ENCODE results near the gene FMNL2. TPM values are rescaled to one million over a fixed set of nuclear protein-coding genes. Genes with fewer than 3 reads are reported as not detected.
"Not testable (repeated sequence)": the region's sequence is repeated elsewhere in the genome, so short reads cannot be mapped to it uniquely, and the experiment has no call there.

The FMNL2 gene
- polyA plus RNA-seq, 1 donor from 2014 or later: 86.5 TPM

DNA sequence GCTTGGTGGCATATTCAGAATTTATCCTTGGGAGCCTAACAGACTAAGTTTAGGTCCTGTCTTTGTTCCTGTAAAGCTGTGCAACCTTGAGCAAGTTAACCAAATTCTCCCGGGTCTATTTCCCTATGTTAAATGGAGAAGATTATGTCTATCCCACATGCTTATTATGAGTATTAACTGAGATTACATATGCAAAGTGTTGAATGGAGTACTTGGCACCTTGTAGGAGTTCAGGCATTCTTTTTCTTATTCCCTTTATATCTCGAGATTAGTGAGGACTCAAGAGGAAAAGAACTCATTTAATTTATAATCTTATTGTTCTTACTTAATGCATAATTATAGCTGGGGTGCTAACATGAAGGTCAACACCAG lies 184.6 kb downstream of the FMNL2 start:
- H3K4me3 ChIP-seq (ENCODE audit: low read length): no peak overlapping the region
- H3K27me3 ChIP-seq (ENCODE audit: insufficient read depth, low read depth, low read length): no peaks in the 10 kb centered on the region
- H3K9me3 ChIP-seq (ENCODE audit: low read length): no peaks in the 10 kb centered on the region
- no peak overlapping the region for H3K4me2 ChIP-seq (ENCODE audit: low read length)
- no peak overlapping the region for H2AFZ ChIP-seq (ENCODE audit: low read depth, low read length)
- no peaks in the 10 kb centered on the region for H3K9me2 ChIP-seq (ENCODE audit: insufficient read depth, low read length)
- H3K79me2 ChIP-seq (replicated peaks; ENCODE audit: insufficient read depth, low read length): no peaks in the 10 kb centered on the region
- H3K27ac ChIP-seq (ENCODE audit: low read length): no peak overlapping the region
- no peaks in the 10 kb centered on the region for H4K20me1 ChIP-seq (ENCODE audit: insufficient read depth)
- TF ChIP-seq EZH2 (IDR thresholded peaks at IDR 0.05; ENCODE audit: borderline replicate concordance, insufficient read depth, low read length, poor library complexity, severe bottlenecking): no peak
- TF ChIP-seq EP300 (conservative IDR thresholded peaks at IDR 0.05; ENCODE audit: poor library complexity, severe bottlenecking): no peak
- TF ChIP-seq RAD21 (conservative IDR thresholded peaks at IDR 0.05): no peak
- TF ChIP-seq, protein P1, sequence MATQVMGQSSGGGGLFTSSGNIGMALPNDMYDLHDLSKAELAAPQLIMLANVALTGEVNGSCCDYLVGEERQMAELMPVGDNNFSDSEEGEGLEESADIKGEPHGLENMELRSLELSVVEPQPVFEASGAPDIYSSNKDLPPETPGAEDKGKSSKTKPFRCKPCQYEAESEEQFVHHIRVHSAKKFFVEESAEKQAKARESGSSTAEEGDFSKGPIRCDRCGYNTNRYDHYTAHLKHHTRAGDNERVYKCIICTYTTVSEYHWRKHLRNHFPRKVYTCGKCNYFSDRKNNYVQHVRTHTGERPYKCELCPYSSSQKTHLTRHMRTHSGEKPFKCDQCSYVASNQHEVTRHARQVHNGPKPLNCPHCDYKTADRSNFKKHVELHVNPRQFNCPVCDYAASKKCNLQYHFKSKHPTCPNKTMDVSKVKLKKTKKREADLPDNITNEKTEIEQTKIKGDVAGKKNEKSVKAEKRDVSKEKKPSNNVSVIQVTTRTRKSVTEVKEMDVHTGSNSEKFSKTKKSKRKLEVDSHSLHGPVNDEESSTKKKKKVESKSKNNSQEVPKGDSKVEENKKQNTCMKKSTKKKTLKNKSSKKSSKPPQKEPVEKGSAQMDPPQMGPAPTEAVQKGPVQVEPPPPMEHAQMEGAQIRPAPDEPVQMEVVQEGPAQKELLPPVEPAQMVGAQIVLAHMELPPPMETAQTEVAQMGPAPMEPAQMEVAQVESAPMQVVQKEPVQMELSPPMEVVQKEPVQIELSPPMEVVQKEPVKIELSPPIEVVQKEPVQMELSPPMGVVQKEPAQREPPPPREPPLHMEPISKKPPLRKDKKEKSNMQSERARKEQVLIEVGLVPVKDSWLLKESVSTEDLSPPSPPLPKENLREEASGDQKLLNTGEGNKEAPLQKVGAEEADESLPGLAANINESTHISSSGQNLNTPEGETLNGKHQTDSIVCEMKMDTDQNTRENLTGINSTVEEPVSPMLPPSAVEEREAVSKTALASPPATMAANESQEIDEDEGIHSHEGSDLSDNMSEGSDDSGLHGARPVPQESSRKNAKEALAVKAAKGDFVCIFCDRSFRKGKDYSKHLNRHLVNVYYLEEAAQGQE (IDR thresholded peaks at IDR 0.05; ENCODE audit: borderline replicate concordance): no peak
- TF ChIP-seq TAF1 (IDR thresholded peaks at IDR 0.05; ENCODE audit: low read depth): no peak
- TF ChIP-seq, protein P2, sequence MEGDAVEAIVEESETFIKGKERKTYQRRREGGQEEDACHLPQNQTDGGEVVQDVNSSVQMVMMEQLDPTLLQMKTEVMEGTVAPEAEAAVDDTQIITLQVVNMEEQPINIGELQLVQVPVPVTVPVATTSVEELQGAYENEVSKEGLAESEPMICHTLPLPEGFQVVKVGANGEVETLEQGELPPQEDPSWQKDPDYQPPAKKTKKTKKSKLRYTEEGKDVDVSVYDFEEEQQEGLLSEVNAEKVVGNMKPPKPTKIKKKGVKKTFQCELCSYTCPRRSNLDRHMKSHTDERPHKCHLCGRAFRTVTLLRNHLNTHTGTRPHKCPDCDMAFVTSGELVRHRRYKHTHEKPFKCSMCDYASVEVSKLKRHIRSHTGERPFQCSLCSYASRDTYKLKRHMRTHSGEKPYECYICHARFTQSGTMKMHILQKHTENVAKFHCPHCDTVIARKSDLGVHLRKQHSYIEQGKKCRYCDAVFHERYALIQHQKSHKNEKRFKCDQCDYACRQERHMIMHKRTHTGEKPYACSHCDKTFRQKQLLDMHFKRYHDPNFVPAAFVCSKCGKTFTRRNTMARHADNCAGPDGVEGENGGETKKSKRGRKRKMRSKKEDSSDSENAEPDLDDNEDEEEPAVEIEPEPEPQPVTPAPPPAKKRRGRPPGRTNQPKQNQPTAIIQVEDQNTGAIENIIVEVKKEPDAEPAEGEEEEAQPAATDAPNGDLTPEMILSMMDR (IDR thresholded peaks at IDR 0.05; ENCODE audit: poor library complexity, severe bottlenecking): no peak
- TF ChIP-seq POLR2AphosphoS5 (IDR thresholded peaks at IDR 0.05): no peak
- no peak for TF ChIP-seq MXI1 (conservative IDR thresholded peaks at IDR 0.05; ENCODE audit: poor library complexity, severe bottlenecking)
- TF ChIP-seq SMC3 (conservative IDR thresholded peaks at IDR 0.05; ENCODE audit: poor library complexity): no peak
- H3F3A ChIP-seq (ENCODE audit: insufficient read depth, low read length, poor library complexity, severe bottlenecking): peaks cover 4% of the 10 kb centered on the region
- no peak overlapping the region for H3K9ac ChIP-seq (ENCODE audit: low read length)
- H3K36me3 ChIP-seq (ENCODE audit: insufficient read depth, low read length): no peaks in the 10 kb centered on the region

DNA sequence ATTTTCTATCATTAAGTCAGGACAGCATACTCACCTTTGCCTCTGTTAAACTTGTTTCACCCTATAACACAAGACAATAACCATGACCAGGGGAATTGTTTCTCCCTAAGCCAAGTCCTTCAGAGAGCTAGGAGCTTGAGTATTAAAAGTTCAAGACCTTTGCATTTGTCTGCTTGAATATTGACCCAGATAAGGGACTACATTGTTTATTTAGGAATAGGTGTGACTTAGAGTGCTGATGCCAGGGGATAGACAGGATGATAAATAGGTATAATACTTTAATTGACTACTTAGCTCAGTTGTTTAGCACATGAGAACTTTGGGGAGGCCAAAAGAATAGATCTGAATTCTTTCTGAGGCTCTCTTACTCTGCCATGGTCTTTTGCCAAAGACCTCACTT lies 185.8 kb downstream of the FMNL2 start:
- H3K9ac ChIP-seq (ENCODE audit: low read length): no peak overlapping the region
- no peaks in the 10 kb centered on the region for H3K27me3 ChIP-seq (ENCODE audit: insufficient read depth, low read depth, low read length)
- H3K36me3 ChIP-seq (ENCODE audit: insufficient read depth, low read length): no peaks in the 10 kb centered on the region
- no peak overlapping the region for H3K4me2 ChIP-seq (ENCODE audit: low read length)
- no peak overlapping the region for H3K27ac ChIP-seq (ENCODE audit: low read length)
- H3F3A ChIP-seq (ENCODE audit: insufficient read depth, low read length, poor library complexity, severe bottlenecking): no peaks in the 10 kb centered on the region
- H3K79me2 ChIP-seq (replicated peaks; ENCODE audit: insufficient read depth, low read length): no peaks in the 10 kb centered on the region
- TF ChIP-seq RAD21 (conservative IDR thresholded peaks at IDR 0.05) (no peak), EP300 (conservative IDR thresholded peaks at IDR 0.05; ENCODE audit: poor library complexity, severe bottlenecking) (no peak), TAF1 (IDR thresholded peaks at IDR 0.05; ENCODE audit: low read depth) (no peak), EZH2 (IDR thresholded peaks at IDR 0.05; ENCODE audit: borderline replicate concordance, insufficient read depth, low read length, poor library complexity, severe bottlenecking) (no peak), SMC3 (conservative IDR thresholded peaks at IDR 0.05; ENCODE audit: poor library complexity) (no peak), POLR2AphosphoS5 (IDR thresholded peaks at IDR 0.05) (no peak), MXI1 (conservative IDR thresholded peaks at IDR 0.05; ENCODE audit: poor library complexity, severe bottlenecking) (no peak)
- TF ChIP-seq, protein P1 (IDR thresholded peaks at IDR 0.05; ENCODE audit: borderline replicate concordance): no peak
- TF ChIP-seq, protein P2 (IDR thresholded peaks at IDR 0.05; ENCODE audit: poor library complexity, severe bottlenecking): no peak
- no peak overlapping the region for H3K4me3 ChIP-seq (ENCODE audit: low read length)
- H2AFZ ChIP-seq (ENCODE audit: low read depth, low read length): no peak overlapping the region
- H4K20me1 ChIP-seq (ENCODE audit: insufficient read depth): no peaks in the 10 kb centered on the region
- H3K9me3 ChIP-seq (ENCODE audit: low read length): no peaks in the 10 kb centered on the region
- H3K9me2 ChIP-seq (ENCODE audit: insufficient read depth, low read length): no peaks in the 10 kb centered on the region

DNA sequence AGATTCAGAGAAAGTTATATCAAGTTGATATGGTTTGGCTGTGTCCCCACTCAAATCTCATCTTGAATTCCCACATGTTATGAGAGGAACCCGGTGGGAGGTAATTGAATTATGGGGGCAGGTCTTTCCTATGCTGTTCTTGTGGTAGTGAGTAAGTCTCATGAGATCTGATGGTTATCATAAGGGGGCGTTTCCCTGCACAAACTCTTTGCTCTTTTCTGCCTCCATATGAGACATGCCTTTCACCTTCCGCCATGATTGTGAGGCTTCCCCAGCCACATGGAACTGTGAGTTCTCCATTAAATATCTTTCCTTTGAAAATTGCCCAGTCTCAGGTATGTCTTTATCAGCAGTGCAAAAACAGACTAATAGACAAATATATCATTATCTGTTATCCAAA lies 187.5 kb downstream of the FMNL2 start:
- not testable (repeated sequence) for H3K9me3 ChIP-seq (ENCODE audit: low read length); H3K9me2 ChIP-seq (ENCODE audit: insufficient read depth, low read length); H2AFZ ChIP-seq (ENCODE audit: low read depth, low read length); H4K20me1 ChIP-seq (ENCODE audit: insufficient read depth); H3K27me3 ChIP-seq (ENCODE audit: insufficient read depth, low read depth, low read length); H3K27ac ChIP-seq (ENCODE audit: low read length); H3K4me3 ChIP-seq (ENCODE audit: low read length); H3K4me2 ChIP-seq (ENCODE audit: low read length); H3F3A ChIP-seq (ENCODE audit: insufficient read depth, low read length, poor library complexity, severe bottlenecking); H3K79me2 ChIP-seq (replicated peaks; ENCODE audit: insufficient read depth, low read length); H3K36me3 ChIP-seq (ENCODE audit: insufficient read depth, low read length); H3K9ac ChIP-seq (ENCODE audit: low read length)
